H1 (cell line): ENCODE results near the gene STK32A. TPM values are rescaled to one million over a fixed set of nuclear protein-coding genes. Genes with fewer than 3 reads are reported as not detected.

Experiments
- SP2 ChIP-seq: IDR thresholded peaks from 2 replicates; pipeline ENCODE4 v1.6.1; 2012; ENCODE audit warnings: mild to moderate bottlenecking, low read length, inconsistent platforms
- TAF1 ChIP-seq: IDR thresholded peaks from 2 replicates; pipeline ENCODE4 v1.6.1; 2011; ENCODE audit warnings: mild to moderate bottlenecking, low read depth, low read length
- polyA plus RNA-seq, 7 experiments: library from polyadenylated mRNA; depleted of rRNA in 3 of 7; stranded (reverse) in 5 of 7; unstranded in 2 of 7; fragments of >200 nt in 5 of 7; fragments of 200-250 nt in 2 of 7; gene quantifications; 1 replicate in 5 of 7; 2 replicates in 1 of 7; 4 replicates in 1 of 7; pipeline versions ENCODE4 v1.2.1 to v1.2.3, GENCODE V29; 2011 to 2013; ENCODE audit warnings: missing spikeins in 2 of 7, mixed read lengths in 2 of 7
- total RNA-seq: library from RNA; stranded (reverse); fragmentation: NEBNext Ultra II Directional; extraction: Animal tissue kit (Norgen Biotek cat#: 25700); gene quantifications from 2 replicates; pipeline ENCODE4 v1.2.1, GENCODE V29; 2021

STK32A gene
- total and polyA plus RNA-seq, 2 of the 8 experiments (the other 6 are each of a cell fraction or from before 2014, with no cell fraction given): 1.3 to 2.5 TPM

GRCh38 chr5:147426640-147427327 is 192.0 kb downstream of the STK32A start (continued):
- TF ChIP-seq TAF1: no peak
- no peak for TF ChIP-seq SP2
- TF ChIP-seq, all 59 proteins: peak for 0
